HL-60 (cell line): ENCODE results near the gene CCL17.

ENCODE experiments used
- DNase-seq, 2 experiments: peaks; one replicate each; pipeline ENCODE4 v3.0.0-alpha.2; 2010 to 2020; ENCODE audit warnings: low read depth in 1 of 2, low spot score in 1 of 2
- H3K27ac ChIP-seq: fragments of 250-450 bp; sonication (Bioruptor Pico); replicated peaks from 2 replicates; pipeline ENCODE4 v1.5.1; 2020; ENCODE audit warnings: mild to moderate bottlenecking, moderate library complexity
- H3K27me3 ChIP-seq: fragments of 250-450 bp; sonication (Bioruptor Pico); 2 replicates; pipeline ENCODE4 v1.5.1; 2021; ENCODE audit warnings: mild to moderate bottlenecking, moderate library complexity; ENCODE audit not compliant: insufficient read depth, poor library complexity, severe bottlenecking
- H3K4me3 ChIP-seq: replicated peaks from 2 replicates; pipeline ENCODE4 v1.5.1; 2011; ENCODE audit warnings: mild to moderate bottlenecking, control low read depth, low read length; ENCODE audit not compliant: insufficient read depth
- GABPA ChIP-seq: IDR thresholded peaks from 2 replicates; pipeline ENCODE4 v1.6.1; 2012; ENCODE audit warnings: low read depth
- POLR2AphosphoS5 ChIP-seq: IDR thresholded peaks from 2 replicates; pipeline ENCODE4 v1.6.1; 2012; ENCODE audit warnings: low read depth
- SPI1 ChIP-seq: IDR thresholded peaks from 2 replicates; pipeline ENCODE4 v1.6.1; 2012; ENCODE audit warnings: low read depth, mild to moderate bottlenecking, borderline replicate concordance
- TF ChIP-seq, protein P1 (sequence below): IDR thresholded peaks from one replicate; pipeline ENCODE4 v1.5.1; 2011; ENCODE audit warnings: low read length, control low read depth, inconsistent platforms; ENCODE audit not compliant: insufficient read depth
- TF ChIP-seq, protein P2 (sequence below): IDR thresholded peaks from 2 replicates; pipeline ENCODE4 v1.6.1; 2012; ENCODE audit warnings: low read depth; ENCODE audit not compliant: insufficient replicate concordance

The CCL17 gene

DNA sequence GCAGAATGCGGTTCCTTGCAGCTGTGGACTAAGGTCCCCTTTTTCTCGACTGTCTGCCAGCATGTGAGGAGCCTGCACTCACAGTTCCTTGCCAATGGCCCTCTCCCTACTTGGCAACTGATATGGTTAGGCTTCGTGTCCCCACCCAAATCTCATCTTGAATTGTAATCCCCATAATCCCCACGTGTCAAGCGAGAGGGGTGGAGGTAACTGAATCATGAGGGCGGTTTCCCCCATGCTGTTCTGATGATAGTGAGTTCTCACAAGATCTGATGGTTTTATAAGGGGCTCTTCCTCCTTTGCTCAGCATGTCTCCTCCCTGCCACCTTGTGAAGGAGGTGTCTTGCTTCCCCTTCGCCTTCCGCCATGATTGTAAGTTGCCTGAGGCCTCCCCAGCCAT lies 22.7 kb downstream of the CCL17 start:
- Histone ChIP-seq H3K4me3 (no peak overlapping the region), H3K27ac (no peak overlapping the region), H3K27me3 (no peaks in the 10 kb centered on the region)
- TF ChIP-seq SPI1 (no peak), GABPA (no peak), POLR2AphosphoS5 (no peak)
- TF ChIP-seq, protein P1, sequence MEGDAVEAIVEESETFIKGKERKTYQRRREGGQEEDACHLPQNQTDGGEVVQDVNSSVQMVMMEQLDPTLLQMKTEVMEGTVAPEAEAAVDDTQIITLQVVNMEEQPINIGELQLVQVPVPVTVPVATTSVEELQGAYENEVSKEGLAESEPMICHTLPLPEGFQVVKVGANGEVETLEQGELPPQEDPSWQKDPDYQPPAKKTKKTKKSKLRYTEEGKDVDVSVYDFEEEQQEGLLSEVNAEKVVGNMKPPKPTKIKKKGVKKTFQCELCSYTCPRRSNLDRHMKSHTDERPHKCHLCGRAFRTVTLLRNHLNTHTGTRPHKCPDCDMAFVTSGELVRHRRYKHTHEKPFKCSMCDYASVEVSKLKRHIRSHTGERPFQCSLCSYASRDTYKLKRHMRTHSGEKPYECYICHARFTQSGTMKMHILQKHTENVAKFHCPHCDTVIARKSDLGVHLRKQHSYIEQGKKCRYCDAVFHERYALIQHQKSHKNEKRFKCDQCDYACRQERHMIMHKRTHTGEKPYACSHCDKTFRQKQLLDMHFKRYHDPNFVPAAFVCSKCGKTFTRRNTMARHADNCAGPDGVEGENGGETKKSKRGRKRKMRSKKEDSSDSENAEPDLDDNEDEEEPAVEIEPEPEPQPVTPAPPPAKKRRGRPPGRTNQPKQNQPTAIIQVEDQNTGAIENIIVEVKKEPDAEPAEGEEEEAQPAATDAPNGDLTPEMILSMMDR, result no peak
- TF ChIP-seq, protein P2, sequence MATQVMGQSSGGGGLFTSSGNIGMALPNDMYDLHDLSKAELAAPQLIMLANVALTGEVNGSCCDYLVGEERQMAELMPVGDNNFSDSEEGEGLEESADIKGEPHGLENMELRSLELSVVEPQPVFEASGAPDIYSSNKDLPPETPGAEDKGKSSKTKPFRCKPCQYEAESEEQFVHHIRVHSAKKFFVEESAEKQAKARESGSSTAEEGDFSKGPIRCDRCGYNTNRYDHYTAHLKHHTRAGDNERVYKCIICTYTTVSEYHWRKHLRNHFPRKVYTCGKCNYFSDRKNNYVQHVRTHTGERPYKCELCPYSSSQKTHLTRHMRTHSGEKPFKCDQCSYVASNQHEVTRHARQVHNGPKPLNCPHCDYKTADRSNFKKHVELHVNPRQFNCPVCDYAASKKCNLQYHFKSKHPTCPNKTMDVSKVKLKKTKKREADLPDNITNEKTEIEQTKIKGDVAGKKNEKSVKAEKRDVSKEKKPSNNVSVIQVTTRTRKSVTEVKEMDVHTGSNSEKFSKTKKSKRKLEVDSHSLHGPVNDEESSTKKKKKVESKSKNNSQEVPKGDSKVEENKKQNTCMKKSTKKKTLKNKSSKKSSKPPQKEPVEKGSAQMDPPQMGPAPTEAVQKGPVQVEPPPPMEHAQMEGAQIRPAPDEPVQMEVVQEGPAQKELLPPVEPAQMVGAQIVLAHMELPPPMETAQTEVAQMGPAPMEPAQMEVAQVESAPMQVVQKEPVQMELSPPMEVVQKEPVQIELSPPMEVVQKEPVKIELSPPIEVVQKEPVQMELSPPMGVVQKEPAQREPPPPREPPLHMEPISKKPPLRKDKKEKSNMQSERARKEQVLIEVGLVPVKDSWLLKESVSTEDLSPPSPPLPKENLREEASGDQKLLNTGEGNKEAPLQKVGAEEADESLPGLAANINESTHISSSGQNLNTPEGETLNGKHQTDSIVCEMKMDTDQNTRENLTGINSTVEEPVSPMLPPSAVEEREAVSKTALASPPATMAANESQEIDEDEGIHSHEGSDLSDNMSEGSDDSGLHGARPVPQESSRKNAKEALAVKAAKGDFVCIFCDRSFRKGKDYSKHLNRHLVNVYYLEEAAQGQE, result no peak
- no peak for DNase-seq

GRCh38 chr16:57427824-57428223 lies 23.3 kb downstream of the CCL17 start:
- TF ChIP-seq, protein P1, result no peak
- TF ChIP-seq POLR2AphosphoS5, result no peak
- DNase-seq, result no peak
- H3K27ac ChIP-seq, result no peak overlapping the region

GRCh38 chr16:57430955-57431354 lies 26.4 kb downstream of the CCL17 start:
- no peak overlapping the region for H3K27ac ChIP-seq
- DNase-seq, result peak in 1 of 2 experiments; percentile 41
- no peak overlapping the region for H3K4me3 ChIP-seq
- no peaks in the 10 kb centered on the region for H3K27me3 ChIP-seq
- TF ChIP-seq POLR2AphosphoS5, result no peak
- TF ChIP-seq, protein P2, result no peak
- no peak for TF ChIP-seq GABPA
- TF ChIP-seq, protein P1, result no peak
- peak; percentile 89 for TF ChIP-seq SPI1

More at GRCh38 chr16:57427824-57428223, 23.3 kb downstream of the CCL17 start:
- Histone ChIP-seq H3K4me3 (no peak overlapping the region), H3K27me3 (no peaks in the 10 kb centered on the region)

DNA sequence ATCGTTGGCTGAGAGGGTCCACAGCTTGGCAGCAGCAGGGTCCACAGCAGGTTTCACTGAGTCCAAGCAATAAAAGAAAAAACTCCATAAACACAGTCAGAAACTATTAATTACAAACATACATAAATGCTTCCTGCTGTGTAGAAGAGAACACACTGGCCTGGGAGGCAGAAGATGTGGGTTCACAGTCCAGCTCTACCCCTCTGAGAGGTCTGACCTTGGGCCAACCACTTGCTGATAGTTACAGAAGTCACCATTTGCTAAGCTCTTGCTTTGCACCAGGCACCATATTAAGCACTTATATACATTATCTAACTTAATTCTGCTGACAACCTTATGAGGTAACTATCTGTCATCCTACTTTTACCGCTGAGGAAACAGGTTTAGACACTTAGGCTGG lies 27.9 kb downstream of the CCL17 start:
- DNase-seq, result no peak
- no peaks in the 10 kb centered on the region for H3K27me3 ChIP-seq
- no peak overlapping the region for H3K27ac ChIP-seq
- TF ChIP-seq SPI1, result no peak
- TF ChIP-seq, protein P2, result no peak
- TF ChIP-seq, protein P1, result no peak
- TF ChIP-seq GABPA, result no peak
- TF ChIP-seq POLR2AphosphoS5, result no peak
- H3K4me3 ChIP-seq, result no peak overlapping the region
